ENCODE measurements around the gene MGAT4B. TPM values are rescaled to one million over a fixed set of nuclear protein-coding genes. Genes with fewer than 3 reads are reported as not detected.

MGAT4B gene
- total RNA-seq, 1 experiment from 2014 or later, result 151 TPM

DNA sequence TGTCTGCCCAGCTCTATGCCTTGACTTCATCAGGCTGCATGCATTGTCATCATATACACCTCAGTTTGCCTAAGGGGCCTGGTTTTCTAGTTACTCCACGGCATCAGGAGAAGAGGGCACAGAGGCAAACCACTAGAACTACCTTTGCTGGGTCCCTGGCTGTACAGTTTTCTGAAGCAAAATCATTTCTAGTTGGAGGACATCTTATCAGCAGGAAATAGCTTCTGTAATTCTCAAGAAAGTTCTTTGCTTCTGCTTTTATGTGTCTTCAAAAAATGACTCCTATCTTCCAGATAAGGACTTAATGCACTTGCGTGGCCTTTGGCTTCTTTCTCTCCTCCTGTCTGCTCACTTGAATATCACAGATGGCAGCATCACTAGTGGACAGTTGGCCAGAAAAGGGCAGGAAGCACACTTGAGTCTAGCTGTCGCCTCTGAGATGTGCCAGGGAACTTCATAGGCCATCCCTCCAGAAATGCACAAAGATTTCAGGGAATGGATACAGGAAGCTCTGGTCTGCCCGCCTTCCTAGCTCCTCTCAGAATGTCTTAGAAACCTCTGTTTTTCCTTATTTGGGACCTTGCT is 35.3 kb downstream of the MGAT4B start:
- no peak overlapping the region for H3K27ac Mint-ChIP-seq
- H3K4me1 Mint-ChIP-seq, result no peaks in the 10 kb centered on the region
- POLR2A ChIA-PET, result no interaction called here
- no peak for DNase-seq (ENCODE audit: low spot score)
- H3K4me3 Mint-ChIP-seq, result no peak overlapping the region
- CTCF ChIA-PET, result interaction anchor here (1.0 to 1.4 kb wide), 3 partner anchors 8 to 25 kb away, joined by 3 to 5 read pairs (median 4); no protein-coding TSS in a partner anchor
- H3K36me3 Mint-ChIP-seq, result peaks cover 68% of the 10 kb centered on the region
- no peaks in the 10 kb centered on the region for H3K27me3 Mint-ChIP-seq (ENCODE audit: low read depth)
- H3K9me3 Mint-ChIP-seq, result no peaks in the 10 kb centered on the region
- TF ChIP-seq MAX (CRISPR knock-in tag; IDR thresholded peaks at IDR 0.05) (no peak), JAZF1 (CRISPR knock-in tag; IDR thresholded peaks at IDR 0.05) (no peak), NFYB (CRISPR knock-in tag; conservative IDR thresholded peaks at IDR 0.05; ENCODE audit: low read depth) (no peak), MLX (CRISPR knock-in tag; IDR thresholded peaks at IDR 0.05) (no peak), MXD4 (CRISPR knock-in tag; IDR thresholded peaks at IDR 0.05; ENCODE audit: borderline replicate concordance) (no peak), CDX4 (CRISPR knock-in tag; IDR thresholded peaks at IDR 0.05; ENCODE audit: borderline replicate concordance) (no peak), HMGXB4 (CRISPR knock-in tag; IDR thresholded peaks at IDR 0.05) (no peak), ZNF671 (CRISPR knock-in tag; IDR thresholded peaks at IDR 0.05) (no peak), NR2C2 (CRISPR knock-in tag; IDR thresholded peaks at IDR 0.05) (no peak), USF1 (CRISPR knock-in tag; IDR thresholded peaks at IDR 0.05) (no peak), ZSCAN18 (CRISPR knock-in tag; IDR thresholded peaks at IDR 0.05) (no peak), OVOL2 (CRISPR knock-in tag; IDR thresholded peaks at IDR 0.05; ENCODE audit: borderline replicate concordance) (no peak), GABPB1 (CRISPR knock-in tag; IDR thresholded peaks at IDR 0.05) (no peak), PRRX2 (CRISPR knock-in tag; IDR thresholded peaks at IDR 0.05) (no peak), FOXJ3 (CRISPR knock-in tag; IDR thresholded peaks at IDR 0.05; ENCODE audit: borderline replicate concordance) (no peak), AFF4 (CRISPR knock-in tag; IDR thresholded peaks at IDR 0.05; ENCODE audit: borderline replicate concordance) (no peak), TEAD4 (CRISPR knock-in tag; IDR thresholded peaks at IDR 0.05) (no peak), IRF2 (CRISPR knock-in tag; IDR thresholded peaks at IDR 0.05; ENCODE audit: borderline replicate concordance, low read depth) (no peak)
- ATAC-seq, result no peak

All from WTC11 (cell line).